HepG2 (cell line): ENCODE results near the gene CLEC3B. TPM values are rescaled to one million over a fixed set of nuclear protein-coding genes. Genes with fewer than 3 reads are reported as not detected.

Source experiments
- ATAC-seq: fragments of 200-7000 bp; cut with Tn5 transposase; 3 replicates; pipeline ENCODE4 v1.9.1; 2020; ENCODE audit warnings: mild to moderate bottlenecking, moderate library complexity
- BruUV-seq: library from RNA; stranded (reverse); fragments of 400-500 nt; replicated peaks from 2 replicates; lab custom pipeline; 2021; lab: Mats Ljungman, UMichigan
- CTCF ChIA-PET: fragments of 300-600 bp; formaldehyde crosslinking; extraction: SDS; loops from one replicate; lab custom pipeline; 2021; ENCODE audit warnings: low total read pairs, inconsistent platforms, low intra/inter-chr PET ratio; lab: Yijun Ruan, JAX
- POLR2A ChIA-PET: fragments of 350-600 bp; sonication (Branson Sonifier 250); formaldehyde crosslinking; loops from one replicate; lab custom pipeline; 2020; ENCODE audit warnings: antibody characterized with exemption, inconsistent platforms; lab: Yijun Ruan, JAX
- DNase-seq: peaks from one replicate; pipeline ENCODE4 v3.0.0-alpha.2; 2015; ENCODE audit warnings: low spot score
- FAIRE-seq: peaks from 3 replicates; lab custom pipeline; 2011; peaks lifted over from hg19 to GRCh38; lab: Jason Lieb, UNC
- H2AFZ ChIP-seq: one replicate; pipeline ENCODE4 v1.6.1; 2011; ENCODE audit warnings: low read length, inconsistent platforms
- H3K27ac ChIP-seq: fragments of 300-600 bp; 3 replicates; pipeline ENCODE4 v1.8.0; 2011; ENCODE audit warnings: mixed run types, mild to moderate bottlenecking, mixed read lengths, low read length, inconsistent platforms; ENCODE audit not compliant: insufficient read depth; ENCODE audit errors: extremely low read length
- H3K27me3 ChIP-seq, 2 experiments: fragments of 200-600 bp in 1 of 2; 2 replicates in 1 of 2; 3 replicates in 1 of 2; pipeline versions ENCODE4 v1.6.0 to v1.8.0; 2011; ENCODE audit warnings: low read length in 2 of 2, mild to moderate bottlenecking in 2 of 2, moderate library complexity in 2 of 2, inconsistent platforms in 1 of 2; ENCODE audit not compliant: insufficient read depth in 2 of 2, control insufficient read depth in 1 of 2
- H3K36me3 ChIP-seq, 2 experiments: fragments of 200-600 bp in 1 of 2; replicated peaks in 1 of 2; 2 replicates in 1 of 2; 3 replicates in 1 of 2; pipeline versions ENCODE4 v1.5.1 to v1.8.0; 2011; ENCODE audit warnings: low read length in 2 of 2, inconsistent platforms in 1 of 2; ENCODE audit not compliant: insufficient read depth in 2 of 2, control insufficient read depth in 1 of 2
- H3K4me1 ChIP-seq: 2 replicates; pipeline ENCODE4 v1.5.1; 2012; ENCODE audit warnings: low read length, inconsistent platforms; ENCODE audit not compliant: insufficient read depth
- H3K4me2 ChIP-seq: 2 replicates; pipeline ENCODE4 v1.6.0; 2011; ENCODE audit warnings: low read depth, low read length, inconsistent platforms
- H3K4me3 ChIP-seq, 3 experiments: fragments of 200-600 bp in 1 of 3; sonication (generic), shearing (Covaris generic) in 1 of 3; replicated peaks in 1 of 3; 2 replicates each; pipeline ENCODE4 v1.5.1; 2011 to 2016; ENCODE audit warnings: low read length in 3 of 3, inconsistent platforms in 2 of 3, low read depth in 2 of 3, mild to moderate bottlenecking in 2 of 3, control low read depth in 1 of 3, mixed read lengths in 1 of 3; ENCODE audit not compliant: insufficient read depth in 1 of 3
- H3K79me2 ChIP-seq: one replicate; pipeline ENCODE4 v1.6.1; 2011; ENCODE audit warnings: low read length, inconsistent platforms; ENCODE audit not compliant: insufficient read depth
- H3K9ac ChIP-seq: 2 replicates; pipeline ENCODE4 v1.6.0; 2011; ENCODE audit warnings: mild to moderate bottlenecking, low read depth, low read length, inconsistent platforms; ENCODE audit not compliant: insufficient read depth
- H3K9me3 ChIP-seq: 2 replicates; pipeline ENCODE4 v1.5.1; 2012; ENCODE audit warnings: mild to moderate bottlenecking, low read length
- H4K20me1 ChIP-seq: 2 replicates; pipeline ENCODE4 v1.6.0; 2011; ENCODE audit warnings: inconsistent platforms, mild to moderate bottlenecking, low read length, moderate library complexity; ENCODE audit not compliant: insufficient read depth
- ATF3 ChIP-seq: sonication (generic); formaldehyde crosslinking; IDR thresholded peaks from 2 replicates; pipeline ENCODE4 v1.4.0; 2020; ENCODE audit warnings: missing genetic modification reagents
- ZNF367 ChIP-seq: sonication (generic); formaldehyde crosslinking; IDR thresholded peaks from 2 replicates; pipeline ENCODE4 v1.4.0; 2020; ENCODE audit warnings: missing genetic modification reagents, borderline replicate concordance
- WGBS: methylation state at CpG from one replicate; pipeline ENCODE4 v1.1.6; 2017; ENCODE audit warnings: low lambda C conversion rate; 5-methylcytosine and 5-hydroxymethylcytosine counted together
- in situ Hi-C: cut with HindIII; loops from 2 replicates; pipeline ENCODE4 v1.10.0; 2017; ENCODE audit warnings: low pct_unique_long_range_greater_than_20kb; ENCODE audit not compliant: extremely low pct_ligation_motif_present
- intact Hi-C: fragments of 100-400 bp; cut with micrococcal nuclease; formaldehyde crosslinking; loops from one replicate; pipeline ENCODE4 v1.10.0; 2022; ENCODE audit not compliant: unreplicated experiment
- polyA plus RNA-seq, 8 experiments: library from polyadenylated mRNA; depleted of rRNA in 3 of 8; stranded (reverse) in 7 of 8; unstranded in 1 of 8; fragments of >200 nt; fragmentation: Illumina TruSeq in 4 of 8; extraction: Trizol in 4 of 8; gene quantifications; 2 replicates each; pipeline versions ENCODE4 v1.2.1 to v1.2.3, GENCODE V29; 2011 to 2016; ENCODE audit warnings: low read depth in 4 of 8, missing spikeins in 1 of 8, mixed read lengths in 1 of 8; ENCODE audit not compliant: insufficient read depth in 1 of 8
- total RNA-seq, 5 experiments: library from RNA; depleted of rRNA; stranded (reverse); fragments of >200 nt; fragmentation: Illumina TruSeq; extraction: Trizol; gene quantifications; 2 replicates each; pipeline ENCODE4 v1.2.3, GENCODE V29; 2016; ENCODE audit warnings: low read depth in 1 of 5

The CLEC3B gene
- total and polyA plus RNA-seq, 2 of the 13 experiments (the other 11 are each of a cell fraction or from before 2014, with no cell fraction given): 0.07 TPM; not detected in 1

GRCh38 chr3:44981751-44982150 lies 44.4 kb upstream of the CLEC3B start:
- ATAC-seq: no peak
- H4K20me1 ChIP-seq: peaks cover 5% of the 10 kb centered on the region; the same call in 1 of the 2 replicates
- no peak overlapping the region for H2AFZ ChIP-seq
- H3K79me2 ChIP-seq: peaks cover 83% of the 10 kb centered on the region
- H3K4me2 ChIP-seq: no peak overlapping the region
- peaks cover 2 to 5% of the 10 kb centered on the region in 2 experiments; a peak in 3 of 5 replicates for H3K36me3 ChIP-seq
- H3K9ac ChIP-seq: no peak overlapping the region
- TF ChIP-seq ZNF367 (CRISPR knock-in tag): no peak
- no peaks in the 10 kb centered on the region for H3K9me3 ChIP-seq
- no peaks in the 10 kb centered on the region; a peak in 1 of 5 replicates for H3K27me3 ChIP-seq
- in situ Hi-C loops: no loop called here
- ChIA-PET POLR2A (no interaction called here), CTCF (no interaction called here)
- H3K4me1 ChIP-seq: peaks cover 61% of the 10 kb centered on the region
- intact Hi-C loops: no loop called here
- no peak overlapping the region for H3K4me3 ChIP-seq
- FAIRE-seq: no peak
- 95% methylated on average over 4 of the region's 4 CpGs for WGBS
- no TSS peak for BruUV-seq
- no peak overlapping the region for H3K27ac ChIP-seq
- DNase-seq: no peak

GRCh38 chr3:44982817-44983216 lies 43.3 kb upstream of the CLEC3B start:
- ChIA-PET CTCF (no interaction called here), POLR2A (no interaction called here)
- H2AFZ ChIP-seq: no peak overlapping the region
- H3K27ac ChIP-seq: no peak overlapping the region
- H3K4me3 ChIP-seq: no peak overlapping the region
- H3K9ac ChIP-seq: no peak overlapping the region
- in situ Hi-C loops: no loop called here
- no peaks in the 10 kb centered on the region for H3K27me3 ChIP-seq
- peaks cover 80% of the 10 kb centered on the region for H3K79me2 ChIP-seq
- 89% methylated on average over 3 of the region's 3 CpGs for WGBS
- H3K36me3 ChIP-seq: peaks cover 2 to 5% of the 10 kb centered on the region in 2 experiments; a peak in 3 of 5 replicates
- FAIRE-seq: no peak
- H4K20me1 ChIP-seq: peaks cover 11% of the 10 kb centered on the region; the same call in 1 of the 2 replicates
- H3K4me2 ChIP-seq: no peak overlapping the region
- BruUV-seq: no TSS peak
- no peak for TF ChIP-seq ATF3 (CRISPR knock-in tag)
- no peak for DNase-seq
- peaks cover 55% of the 10 kb centered on the region for H3K4me1 ChIP-seq
- intact Hi-C loops: no loop called here
- no peaks in the 10 kb centered on the region for H3K9me3 ChIP-seq
- no peak for ATAC-seq
